SK-N-MC (cell line): Measurements from ENCODE around the gene YRDC.

Source experiments
- EZH2 ChIP-seq: fragments of 200-600 bp; sonication (generic); IDR thresholded peaks from one replicate; pipeline ENCODE4 v1.6.1; 2017; ENCODE audit warnings: antibody characterized with exemption
- FOXP2 ChIP-seq: optimal IDR thresholded peaks from 2 replicates; pipeline ENCODE3; 2011; ENCODE audit warnings: mild to moderate bottlenecking, moderate library complexity; ENCODE audit not compliant: insufficient read depth; ENCODE audit errors: extremely low read length, control extremely low read depth
- POLR2AphosphoS5 ChIP-seq: IDR thresholded peaks from 2 replicates; pipeline ENCODE4 v1.6.1; 2012; ENCODE audit warnings: mild to moderate bottlenecking, low read depth, low read length, borderline replicate concordance

- no peak for TF ChIP-seq POLR2AphosphoS5
- TF ChIP-seq EZH2, result no peak
- TF ChIP-seq FOXP2, result no peak
Measured at GRCh38 chr1:37821481-37821880, 13.5 kb upstream of the YRDC start.
